Measurements from ENCODE around the gene INPP1. TPM values are rescaled to one million over a fixed set of nuclear protein-coding genes. Genes with fewer than 3 reads are reported as not detected.

INPP1 gene
- total RNA-seq, 6 experiments from 2014 or later, result 13.9 to 22.0 (median 14.7) TPM

GRCh38 chr2:190378880-190379237 is 35.5 kb downstream of the INPP1 start:
- Histone ChIP-seq H3K4me1 (peaks cover 0 to 14% (median 5%) of the 10 kb centered on the region in 4 donors), H3K36me3 (no peaks in the 10 kb centered on the region), H3K27ac (no peak overlapping the region), H3K9me3 (no peaks in the 10 kb centered on the region), H3K27me3 (no peaks in the 10 kb centered on the region), H3K4me3 (no peak overlapping the region)
- TF ChIP-seq CTCF (IDR thresholded peaks at IDR 0.05), result no peak
- TF ChIP-seq POLR2A (IDR thresholded peaks at IDR 0.05), result no peak
- WGBS (ENCODE audit: insufficient coverage, low coverage, low lambda C conversion rate, missing lambda C conversion rate), result 75% methylated on average over 6 of the region's 6 CpGs
- DNase-seq (no peak), ATAC-seq (no peak)
- intact Hi-C loops (cut with DNase I), result no loop called here

- no peak for TF ChIP-seq CTCF (IDR thresholded peaks at IDR 0.05)
- TF ChIP-seq POLR2A (IDR thresholded peaks at IDR 0.05), result no peak
- ATAC-seq (no peak), DNase-seq (no peak)
- Histone ChIP-seq H3K4me3 (no peak overlapping the region), H3K4me1 (peaks cover 0 to 14% (median 5%) of the 10 kb centered on the region in 4 donors), H3K36me3 (no peaks in the 10 kb centered on the region), H3K9me3 (no peaks in the 10 kb centered on the region), H3K27me3 (no peaks in the 10 kb centered on the region), H3K27ac (no peak overlapping the region)
- WGBS (ENCODE audit: insufficient coverage, low coverage, low lambda C conversion rate, missing lambda C conversion rate), result 72% methylated on average over 9 of the region's 10 CpGs
- intact Hi-C loops (cut with DNase I), result no loop called here
Observed at GRCh38 chr2:190379249-190379964, 36.0 kb downstream of the INPP1 start.

- Histone ChIP-seq H3K27ac (no peak overlapping the region), H3K27me3 (no peaks in the 10 kb centered on the region), H3K9me3 (no peaks in the 10 kb centered on the region), H3K4me3 (no peak overlapping the region), H3K4me1 (peaks cover 0 to 11% (median 4%) of the 10 kb centered on the region in 4 donors), H3K36me3 (no peaks in the 10 kb centered on the region)
- ATAC-seq (no peak), DNase-seq (no peak)
- intact Hi-C loops (cut with DNase I), result loop anchor here in 1 of 2 donors (10.0 kb wide), 1 partner anchor 124 kb away; no protein-coding TSS in a partner anchor
- WGBS (ENCODE audit: insufficient coverage, low coverage, low lambda C conversion rate, missing lambda C conversion rate), result 42% methylated on average over 3 of the region's 5 CpGs
- TF ChIP-seq POLR2A (IDR thresholded peaks at IDR 0.05) (no peak), CTCF (IDR thresholded peaks at IDR 0.05) (no peak)
Observed at GRCh38 chr2:190380962-190381412, 37.6 kb downstream of the INPP1 start.

- intact Hi-C loops (cut with DNase I), result loop anchor here in 1 of 2 donors (10.0 kb wide), 1 partner anchor 122 kb away; no protein-coding TSS in a partner anchor
- ATAC-seq, result peak; percentile 81 to 90 (median 84)
- Histone ChIP-seq H3K27ac (no peak overlapping the region), H3K4me1 (no peaks in the 10 kb centered on the region), H3K4me3 (no peak overlapping the region), H3K9me3 (no peaks in the 10 kb centered on the region), H3K36me3 (no peaks in the 10 kb centered on the region), H3K27me3 (no peaks in the 10 kb centered on the region)
- TF ChIP-seq POLR2A (IDR thresholded peaks at IDR 0.05), result no peak
- TF ChIP-seq CTCF (IDR thresholded peaks at IDR 0.05), result peak; percentile 49 to 81 (median 60)
- whole genome bisulfite sequencing (ENCODE audit: insufficient coverage, low coverage, low lambda C conversion rate, missing lambda C conversion rate), result 33% methylated on average over 1 of the region's 1 CpG
- no peak for DNase-seq
Observed at GRCh38 chr2:190382851-190383250, 39.5 kb downstream of the INPP1 start.

All from right lobe of liver (tissue), 6 donors.